Heart left ventricle (tissue), 13 donors: ENCODE results near the gene CORO1C.

ENCODE experiments used
- POLR2A ChIP-seq, 2 donors: fragments of 450-650 bp; IDR thresholded peaks; one replicate each; pipeline ENCODE4 v1.6.1; 2017; ENCODE audit warnings: antibody characterized with exemption in 2 of 2, mild to moderate bottlenecking in 2 of 2, moderate library complexity in 2 of 2
- TF ChIP-seq, protein P1 (sequence below), 12 donors: fragments of 200-600 bp; sonication (generic) in 4 of 12; IDR thresholded peaks; one replicate each; pipeline versions ENCODE4 v1.5.0 to v1.8.0; 2018 to 2022; ENCODE audit warnings: antibody characterized with exemption in 12 of 12, mild to moderate bottlenecking in 5 of 12
- donor health status: ischemic (EF 13 %, LVEDD 7.1; RV severe dilation, severe dysfunction).
- donor health status: DM: no; HTN: yes; CAD: no.
- donor health status: DM: no; HTN: no; CAD: no.
- donor health status: ischemic (EF 25% LVEDD 6.9; RV normal size, moderate dysfunction).
- donor health status: ischemic (EF 25% LVEDD 5.7; RV mildly dilated, moderate dysfunction).
- donor health status: ischemic (EF 35%, LVEDD 5.7; RV mildly dilated, moderate dysfunction).
- donor health status: nonischemic (EF 11% LVEDD 7.7; RV severe dilation, severe dysfunction).
- donor health status: DM: yes; HTN: yes; CAD: no.
- donor health status: PGD.
- donor health status: ischemic (EF 29% LVEDD 5.4; RV normal size, mild dysfunction).
- donor health status: nonischemic (EF 23%, LVEDD 6.1; RV moderate dilation, normal function).

DNA sequence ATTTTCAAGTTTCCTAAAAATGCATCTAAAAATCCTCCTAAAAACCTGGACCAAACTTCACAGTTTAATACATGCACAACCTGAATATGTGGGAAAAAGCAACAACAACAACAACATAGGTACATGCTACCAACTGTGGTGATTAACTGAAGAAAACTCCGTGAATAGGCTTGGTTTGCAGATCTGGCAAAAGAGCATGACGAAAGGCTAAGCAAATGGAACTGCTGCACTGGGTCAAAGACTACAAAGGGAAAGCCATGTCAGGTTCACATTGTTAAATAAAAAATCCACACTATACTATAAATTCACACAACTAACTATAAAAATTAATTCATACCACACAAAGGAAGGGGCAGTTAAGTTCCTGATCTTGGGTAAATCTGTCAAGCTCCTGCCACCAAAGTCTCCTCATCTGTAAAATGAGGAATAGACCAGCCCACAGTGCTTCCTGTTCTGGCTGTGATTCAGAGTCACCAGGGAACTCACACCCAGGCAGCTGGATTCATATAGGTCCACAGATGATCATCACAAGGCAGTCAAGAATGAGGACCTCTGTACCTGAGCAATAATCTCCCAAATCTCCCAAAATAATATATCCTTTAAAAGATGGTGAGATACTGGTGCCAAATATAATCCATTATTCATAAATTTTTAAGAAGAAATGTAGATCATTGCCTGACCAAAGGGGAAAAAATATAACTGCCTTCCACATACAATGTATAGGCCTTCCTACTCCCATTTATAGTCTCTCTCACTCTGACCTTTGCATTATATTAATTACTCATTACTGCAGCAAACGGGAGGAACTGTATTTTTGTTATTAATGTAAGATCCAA lies 7.0 kb downstream of the CORO1C start:
- TF ChIP-seq, protein P1, sequence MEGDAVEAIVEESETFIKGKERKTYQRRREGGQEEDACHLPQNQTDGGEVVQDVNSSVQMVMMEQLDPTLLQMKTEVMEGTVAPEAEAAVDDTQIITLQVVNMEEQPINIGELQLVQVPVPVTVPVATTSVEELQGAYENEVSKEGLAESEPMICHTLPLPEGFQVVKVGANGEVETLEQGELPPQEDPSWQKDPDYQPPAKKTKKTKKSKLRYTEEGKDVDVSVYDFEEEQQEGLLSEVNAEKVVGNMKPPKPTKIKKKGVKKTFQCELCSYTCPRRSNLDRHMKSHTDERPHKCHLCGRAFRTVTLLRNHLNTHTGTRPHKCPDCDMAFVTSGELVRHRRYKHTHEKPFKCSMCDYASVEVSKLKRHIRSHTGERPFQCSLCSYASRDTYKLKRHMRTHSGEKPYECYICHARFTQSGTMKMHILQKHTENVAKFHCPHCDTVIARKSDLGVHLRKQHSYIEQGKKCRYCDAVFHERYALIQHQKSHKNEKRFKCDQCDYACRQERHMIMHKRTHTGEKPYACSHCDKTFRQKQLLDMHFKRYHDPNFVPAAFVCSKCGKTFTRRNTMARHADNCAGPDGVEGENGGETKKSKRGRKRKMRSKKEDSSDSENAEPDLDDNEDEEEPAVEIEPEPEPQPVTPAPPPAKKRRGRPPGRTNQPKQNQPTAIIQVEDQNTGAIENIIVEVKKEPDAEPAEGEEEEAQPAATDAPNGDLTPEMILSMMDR (IDR thresholded peaks at IDR 0.05): no peak
- no peak for TF ChIP-seq POLR2A (IDR thresholded peaks at IDR 0.05)
